HCT116 (cell line): ENCODE results near the gene WDR45B. TPM values are rescaled to one million over a fixed set of nuclear protein-coding genes. Genes with fewer than 3 reads are reported as not detected.

Source experiments
- ATAC-seq: fragments of 200-7000 bp; cut with Tn5 transposase; 2 replicates; pipeline ENCODE4 v1.9.1; 2020; ENCODE audit warnings: mild to moderate bottlenecking, moderate library complexity
- BruUV-seq: library from RNA; stranded (reverse); fragments of 400-500 nt; replicated peaks from 2 replicates; lab custom pipeline; 2021; lab: Mats Ljungman, UMichigan
- CTCF ChIA-PET: fragments of 300-600 bp; sonication (Branson Sonifier 250); formaldehyde crosslinking; loops from one replicate; lab custom pipeline; 2021; ENCODE audit warnings: antibody characterized with exemption; lab: Charles Lee
- POLR2A ChIA-PET: fragments of 300-600, 350-600 bp; sonication (Branson Sonifier 250); formaldehyde crosslinking; loops from one replicate; lab custom pipeline; 2021; ENCODE audit warnings: antibody characterized with exemption; lab: Charles Lee
- RAD21 ChIA-PET, 2 experiments: fragments of 300-600 bp; sonication (Branson Sonifier 250); formaldehyde crosslinking; loops; one replicate each; lab custom pipeline; 2023; ENCODE audit warnings: low total read pairs in 2 of 2; ENCODE audit not compliant: uncharacterized antibody in 2 of 2, unreplicated experiment in 2 of 2, low non-redundant PET in 1 of 2; lab: Charles Lee
- DNase-seq: peaks from one replicate; pipeline ENCODE4 v3.0.0-alpha.2; 2010; ENCODE audit warnings: low read depth, low spot score
- H2AFZ ChIP-seq: fragments of 200-600 bp; shearing (Covaris generic), sonication (generic); 2 replicates; pipeline ENCODE4 v1.6.1; 2017; ENCODE audit warnings: low read depth, mixed run types, mixed read lengths, antibody characterized with exemption, low read length; ENCODE audit not compliant: poor library complexity, severe bottlenecking
- H3K27ac ChIP-seq: 2 replicates; pipeline ENCODE4 v1.5.1; 2012; ENCODE audit warnings: low read depth, low read length
- H3K27me3 ChIP-seq: fragments of 200-600 bp; sonication (generic); 2 replicates; pipeline ENCODE4 v1.6.1; 2016; ENCODE audit warnings: mixed run types, low read length, mixed read lengths; ENCODE audit not compliant: insufficient read depth
- H3K36me3 ChIP-seq, 2 experiments: fragments of 200-500 bp in 1 of 2; fragments of 200-600 bp in 1 of 2; sonication (Bioruptor generic) in 1 of 2; sonication (generic) in 1 of 2; 2 replicates each; pipeline versions ENCODE4 v1.5.1 to v1.6.1; 2014 to 2016; ENCODE audit warnings: low read length in 2 of 2, inconsistent platforms in 1 of 2, mixed read lengths in 1 of 2, mixed run types in 1 of 2; ENCODE audit not compliant: insufficient read depth in 2 of 2, control insufficient read depth in 1 of 2
- H3K4me1 ChIP-seq, 2 experiments: fragments of 200-600 bp in 1 of 2; sonication (generic) in 1 of 2; 2 replicates each; pipeline versions ENCODE4 v1.5.1 to v1.6.1; 2012 to 2017; ENCODE audit warnings: low read length in 2 of 2, inconsistent platforms in 1 of 2, mild to moderate bottlenecking in 1 of 2, mixed read lengths in 1 of 2, mixed run types in 1 of 2, moderate library complexity in 1 of 2; ENCODE audit not compliant: insufficient read depth in 2 of 2, control insufficient read depth in 1 of 2
- H3K4me2 ChIP-seq: fragments of 200-600 bp; sonication (generic); 2 replicates; pipeline ENCODE4 v1.6.1; 2017; ENCODE audit warnings: mixed run types, low read length, mixed read lengths
- H3K4me3 ChIP-seq, 2 experiments: fragments of 200-600 bp in 1 of 2; sonication (generic) in 1 of 2; replicated peaks in 1 of 2; 2 replicates each; pipeline ENCODE4 v1.5.1; 2011 to 2016; ENCODE audit warnings: low read length in 2 of 2, control low read depth in 1 of 2, low read depth in 1 of 2, mild to moderate bottlenecking in 1 of 2, mixed read lengths in 1 of 2, mixed run types in 1 of 2
- H3K79me2 ChIP-seq: fragments of 200-600 bp; sonication (generic); 2 replicates; pipeline ENCODE4 v1.6.1; 2017; ENCODE audit warnings: mild to moderate bottlenecking, mixed run types, low read length, moderate library complexity, mixed read lengths; ENCODE audit not compliant: insufficient read depth
- H3K9ac ChIP-seq: fragments of 200-600 bp; sonication (generic); 2 replicates; pipeline ENCODE4 v1.6.1; 2016; ENCODE audit warnings: low read length, mixed read lengths
- H3K9me2 ChIP-seq: fragments of 200-600 bp; sonication (generic), shearing (Covaris generic); 2 replicates; pipeline ENCODE4 v1.6.1; 2017; ENCODE audit warnings: mixed run types, mild to moderate bottlenecking, moderate library complexity; ENCODE audit not compliant: insufficient read depth
- H3K9me3 ChIP-seq, 2 experiments: fragments of 200-500 bp in 1 of 2; fragments of 200-600 bp in 1 of 2; sonication (Bioruptor generic) in 1 of 2; sonication (generic) in 1 of 2; 2 replicates each; pipeline ENCODE4 v1.6.1; 2014 to 2017; ENCODE audit warnings: low read length in 2 of 2, mixed read lengths in 2 of 2, inconsistent platforms in 1 of 2, low read depth in 1 of 2, mild to moderate bottlenecking in 1 of 2, mixed run types in 1 of 2, moderate library complexity in 1 of 2; ENCODE audit not compliant: control insufficient read depth in 1 of 2, insufficient read depth in 1 of 2
- H4K20me1 ChIP-seq: fragments of 200-600 bp; sonication (generic), shearing (Covaris generic); 2 replicates; pipeline ENCODE4 v1.6.1; 2017; ENCODE audit warnings: mixed run types, mild to moderate bottlenecking, moderate library complexity; ENCODE audit not compliant: insufficient read depth
- CBX3 ChIP-seq: IDR thresholded peaks from 2 replicates; pipeline ENCODE4 v1.6.1; 2012; ENCODE audit warnings: low read depth
- CEBPB ChIP-seq: IDR thresholded peaks from 2 replicates; pipeline ENCODE4 v1.6.1; 2012; ENCODE audit warnings: low read depth
- EGR1 ChIP-seq: IDR thresholded peaks from 2 replicates; pipeline ENCODE4 v1.6.1; 2012; ENCODE audit warnings: low read depth
- ELF1 ChIP-seq: IDR thresholded peaks from 2 replicates; pipeline ENCODE4 v1.6.1; 2012; ENCODE audit warnings: low read depth, borderline replicate concordance
- FOSL1 ChIP-seq: IDR thresholded peaks from 2 replicates; pipeline ENCODE4 v1.6.1; 2012; ENCODE audit warnings: low read depth
- POLR2A ChIP-seq: IDR thresholded peaks from 2 replicates; pipeline ENCODE4 v1.7.0; 2011; ENCODE audit warnings: borderline replicate concordance; ENCODE audit not compliant: insufficient read depth, insufficient read length; ENCODE audit errors: extremely low read depth
- POLR2AphosphoS5 ChIP-seq: IDR thresholded peaks from 2 replicates; pipeline ENCODE4 v1.6.1; 2011; ENCODE audit warnings: mild to moderate bottlenecking, low read depth, low read length, moderate library complexity
- RAD21 ChIP-seq: IDR thresholded peaks from 2 replicates; pipeline ENCODE4 v1.6.1; 2012; ENCODE audit warnings: low read depth, mild to moderate bottlenecking
- SIN3A ChIP-seq: IDR thresholded peaks from 2 replicates; pipeline ENCODE4 v1.6.1; 2012; ENCODE audit warnings: low read depth
- ZBTB33 ChIP-seq: IDR thresholded peaks from 2 replicates; pipeline ENCODE4 v1.6.1; 2011; ENCODE audit warnings: mild to moderate bottlenecking, low read length, moderate library complexity; ENCODE audit not compliant: insufficient replicate concordance; ENCODE audit errors: extremely low read depth
- ZFX ChIP-seq: fragments of 450-650 bp; IDR thresholded peaks from 2 replicates; pipeline ENCODE4 v1.6.1; 2017
- ZNF274 ChIP-seq: fragments of 200-500 bp; sonication (Bioruptor generic); IDR thresholded peaks from 2 replicates; pipeline ENCODE4 v1.6.1; 2014; ENCODE audit warnings: mild to moderate bottlenecking, low read depth, low read length, inconsistent platforms
- intact Hi-C: fragments of 100-400 bp; cut with micrococcal nuclease; formaldehyde crosslinking; loops from 2 replicates; pipeline ENCODE4 v1.10.0; 2022
- total RNA-seq: library from RNA; stranded (reverse); gene quantifications from one replicate; pipeline ENCODE4 v1.2.1, GENCODE V29; 2021; ENCODE audit not compliant: unreplicated experiment

WDR45B gene
- total RNA-seq, 1 experiment from 2014 or later = 117 TPM

- H3K4me1 ChIP-seq = no peaks in the 10 kb centered on the region
- peaks cover 49 to 59% of the 10 kb centered on the region in 2 experiments for H3K36me3 ChIP-seq
- ATAC-seq (no peak), DNase-seq (no peak)
- TF ChIP-seq CEBPB (no peak), EGR1 (no peak), SIN3A (no peak), RAD21 (no peak), POLR2A (no peak), POLR2AphosphoS5 (no peak), CBX3 (no peak), FOSL1 (no peak), ZFX (no peak), ELF1 (no peak), ZNF274 (no peak), ZBTB33 (no peak)
- H3K4me2 ChIP-seq = no peak overlapping the region
- H3K9me2 ChIP-seq = no peaks in the 10 kb centered on the region
- H3K79me2 ChIP-seq = peaks cover 97% of the 10 kb centered on the region
- H3K9ac ChIP-seq = no peak overlapping the region
- ChIA-PET POLR2A (no interaction called here), RAD21 (no interaction called here), CTCF (no interaction called here)
- no peak overlapping the region for H2AFZ ChIP-seq
- H4K20me1 ChIP-seq = peaks cover 24% of the 10 kb centered on the region
- H3K9me3 ChIP-seq = no peaks in the 10 kb centered on the region
- no peak overlapping the region for H3K27ac ChIP-seq
- intact Hi-C loops = no loop called here
- H3K4me3 ChIP-seq = no peak overlapping the region
- H3K27me3 ChIP-seq = no peaks in the 10 kb centered on the region
- no TSS peak for BruUV-seq
These were observed 18.0 kb downstream of the WDR45B start for GRCh38 chr17:82630212-82630611.
